Uterus (tissue), 2 donors: ENCODE measurements around the gene ARHGEF6.

Experiments
- POLR2A ChIP-seq, 2 donors: fragments of 450-650 bp; IDR thresholded peaks; one replicate each; pipeline ENCODE4 v1.6.1; 2016; ENCODE audit warnings: antibody characterized with exemption in 2 of 2, mild to moderate bottlenecking in 1 of 2, moderate library complexity in 1 of 2
- TF ChIP-seq, protein P1 (sequence below), 4 experiments: fragments of 200-600 bp in 2 of 4; fragments of 450-650 bp in 2 of 4; sonication (generic) in 2 of 4; IDR thresholded peaks; one replicate each; pipeline ENCODE4 v1.5.1; 2016 to 2019; ENCODE audit warnings: antibody characterized with exemption in 4 of 4, mild to moderate bottlenecking in 2 of 4, moderate library complexity in 1 of 4

DNA sequence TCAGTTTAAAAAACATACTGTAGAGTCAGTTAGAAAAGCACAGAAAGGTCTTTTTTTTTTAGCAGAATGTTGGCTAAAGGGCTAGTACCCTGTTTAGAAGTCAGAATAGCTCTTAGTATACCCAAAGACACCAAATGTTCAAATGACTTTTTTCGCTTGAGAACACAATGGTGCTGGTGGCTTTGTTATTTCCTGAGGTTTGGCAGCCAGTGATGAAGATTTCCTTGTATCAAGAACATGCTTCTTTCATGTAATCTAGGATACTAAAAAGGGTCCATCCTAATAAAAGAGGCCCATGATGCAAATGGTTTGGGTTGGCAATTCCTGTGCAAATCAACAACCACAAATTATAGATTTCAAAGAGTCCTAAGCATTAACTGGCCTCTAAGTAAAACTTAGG lies 153.8 kb downstream of the ARHGEF6 start:
- TF ChIP-seq, protein P1, sequence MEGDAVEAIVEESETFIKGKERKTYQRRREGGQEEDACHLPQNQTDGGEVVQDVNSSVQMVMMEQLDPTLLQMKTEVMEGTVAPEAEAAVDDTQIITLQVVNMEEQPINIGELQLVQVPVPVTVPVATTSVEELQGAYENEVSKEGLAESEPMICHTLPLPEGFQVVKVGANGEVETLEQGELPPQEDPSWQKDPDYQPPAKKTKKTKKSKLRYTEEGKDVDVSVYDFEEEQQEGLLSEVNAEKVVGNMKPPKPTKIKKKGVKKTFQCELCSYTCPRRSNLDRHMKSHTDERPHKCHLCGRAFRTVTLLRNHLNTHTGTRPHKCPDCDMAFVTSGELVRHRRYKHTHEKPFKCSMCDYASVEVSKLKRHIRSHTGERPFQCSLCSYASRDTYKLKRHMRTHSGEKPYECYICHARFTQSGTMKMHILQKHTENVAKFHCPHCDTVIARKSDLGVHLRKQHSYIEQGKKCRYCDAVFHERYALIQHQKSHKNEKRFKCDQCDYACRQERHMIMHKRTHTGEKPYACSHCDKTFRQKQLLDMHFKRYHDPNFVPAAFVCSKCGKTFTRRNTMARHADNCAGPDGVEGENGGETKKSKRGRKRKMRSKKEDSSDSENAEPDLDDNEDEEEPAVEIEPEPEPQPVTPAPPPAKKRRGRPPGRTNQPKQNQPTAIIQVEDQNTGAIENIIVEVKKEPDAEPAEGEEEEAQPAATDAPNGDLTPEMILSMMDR (IDR thresholded peaks at IDR 0.05) = no peak
- TF ChIP-seq POLR2A (IDR thresholded peaks at IDR 0.05) = no peak
